Activated naive CD8-positive, alpha-beta T cell treated with anti-CD3 and anti-CD28 coated beads, Interleukin-2, amount 50 U/mL, for 16 hours (primary cell): ENCODE results near the gene THSD4.
"Not testable (repeated sequence)": the region's sequence is repeated elsewhere in the genome, so short reads cannot be mapped to it uniquely, and the experiment has no call there.

ENCODE experiments used
- DNase-seq: peaks from one replicate; pipeline ENCODE4 v3.0.0-alpha.2; 2020; ENCODE audit warnings: low read depth, low spot score

Gene THSD4

GRCh38 chr15:71291723-71292122, 176.5 kb downstream of the THSD4 start:
- DNase-seq: no peak

GRCh38 chr15:71293723-71294122, 178.5 kb downstream of the THSD4 start:
- no peak for DNase-seq

- no peak for DNase-seq
Measured at GRCh38 chr15:71294251-71294910, 179.1 kb downstream of the THSD4 start.

- DNase-seq: no peak
Measured at GRCh38 chr15:71294911-71295602, 179.8 kb downstream of the THSD4 start.

GRCh38 chr15:71295603-71296314, 180.5 kb downstream of the THSD4 start:
- no peak for DNase-seq

- no peak for DNase-seq
Measured at GRCh38 chr15:71296315-71296679, 181.0 kb downstream of the THSD4 start.

GRCh38 chr15:71301958-71302621, 186.8 kb downstream of the THSD4 start:
- DNase-seq: no peak

GRCh38 chr15:71302861-71303410, 187.7 kb downstream of the THSD4 start:
- no peak for DNase-seq

- DNase-seq: no peak
Measured at GRCh38 chr15:71303977-71304376, 188.7 kb downstream of the THSD4 start.

- no peak for DNase-seq
Measured at GRCh38 chr15:71304681-71305080, 189.4 kb downstream of the THSD4 start.

GRCh38 chr15:71306538-71306937, 191.3 kb downstream of the THSD4 start:
- no peak for DNase-seq

GRCh38 chr15:71312194-71312708, 197.0 kb downstream of the THSD4 start:
- DNase-seq: no peak

GRCh38 chr15:71312731-71313460, 197.6 kb downstream of the THSD4 start:
- DNase-seq: no peak

GRCh38 chr15:71313806-71314205, 198.5 kb downstream of the THSD4 start:
- no peak for DNase-seq

GRCh38 chr15:71314956-71315537, 199.8 kb downstream of the THSD4 start:
- no peak for DNase-seq

- no peak for DNase-seq
Measured at GRCh38 chr15:71316911-71317310, 201.6 kb downstream of the THSD4 start.

- not testable (repeated sequence) for DNase-seq
Measured at GRCh38 chr15:71319424-71319823, 204.2 kb downstream of the THSD4 start.

- no peak for DNase-seq
Measured at GRCh38 chr15:71319935-71320334, 204.7 kb downstream of the THSD4 start.

- DNase-seq: no peak
Measured at GRCh38 chr15:71323082-71323481, 207.8 kb downstream of the THSD4 start.

GRCh38 chr15:71323584-71323983, 208.3 kb downstream of the THSD4 start:
- DNase-seq: no peak

- DNase-seq: no peak
Measured at GRCh38 chr15:71325481-71325880, 210.2 kb downstream of the THSD4 start.
